Neural cell (in vitro differentiated cells): ENCODE results near the gene TENT4A.

Source experiments
- EP300 ChIP-seq: fragments of 450-650 bp; conservative IDR thresholded peaks from 2 replicates; pipeline ENCODE4 v1.6.1; 2014; ENCODE audit warnings: antibody characterized with exemption, mild to moderate bottlenecking, moderate library complexity; ENCODE audit not compliant: poor library complexity, severe bottlenecking
- EZH2 ChIP-seq: fragments of 200-600, 300-800 bp; shearing (Covaris generic), sonication (generic); IDR thresholded peaks from 2 replicates; pipeline ENCODE4 v1.6.1; 2014; ENCODE audit warnings: antibody characterized with exemption, low read length, borderline replicate concordance, mild to moderate bottlenecking; ENCODE audit not compliant: insufficient read depth, poor library complexity, severe bottlenecking
- POLR2AphosphoS5 ChIP-seq: IDR thresholded peaks from 2 replicates; pipeline ENCODE4 v1.6.1; 2012
- RAD21 ChIP-seq: fragments of 450-650 bp; conservative IDR thresholded peaks from 2 replicates; pipeline ENCODE4 v1.6.1; 2014; ENCODE audit warnings: antibody characterized with exemption, mild to moderate bottlenecking, moderate library complexity
- SMC3 ChIP-seq: fragments of 450-650 bp; conservative IDR thresholded peaks from 2 replicates; pipeline ENCODE4 v1.6.1; 2014; ENCODE audit warnings: antibody characterized with exemption, mild to moderate bottlenecking, moderate library complexity; ENCODE audit not compliant: poor library complexity
- TF ChIP-seq, protein P1 (sequence below): fragments of 450-650 bp; IDR thresholded peaks from 2 replicates; pipeline ENCODE4 v1.5.1; 2014; ENCODE audit warnings: antibody characterized with exemption, mild to moderate bottlenecking, moderate library complexity; ENCODE audit not compliant: poor library complexity, severe bottlenecking
- TF ChIP-seq, protein P2 (sequence below): IDR thresholded peaks from 2 replicates; pipeline ENCODE4 v1.6.1; 2012; ENCODE audit warnings: borderline replicate concordance

DNA sequence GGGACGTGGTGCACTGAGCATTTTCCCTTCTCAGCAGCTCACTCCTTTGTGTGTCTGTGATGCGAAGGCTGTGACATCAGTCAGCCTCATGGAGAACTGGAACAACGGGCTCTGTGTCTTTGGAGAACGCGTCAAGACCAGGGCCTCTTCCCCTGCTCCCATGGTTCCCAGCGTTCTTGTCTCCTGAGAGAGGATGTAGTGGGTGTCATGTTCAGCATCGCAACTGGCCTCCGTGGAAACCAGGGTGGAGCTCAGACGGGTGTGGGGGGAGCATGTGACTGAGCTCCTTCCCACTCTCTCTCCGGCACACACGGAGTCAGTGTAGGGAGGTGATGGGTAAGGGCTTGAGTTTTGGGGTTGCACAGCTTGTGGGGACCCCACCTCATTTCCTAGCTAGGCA lies 59.7 kb downstream of the TENT4A start:
- TF ChIP-seq POLR2AphosphoS5 (no peak), EZH2 (no peak), RAD21 (no peak), EP300 (no peak), SMC3 (no peak)
- TF ChIP-seq, protein P1, sequence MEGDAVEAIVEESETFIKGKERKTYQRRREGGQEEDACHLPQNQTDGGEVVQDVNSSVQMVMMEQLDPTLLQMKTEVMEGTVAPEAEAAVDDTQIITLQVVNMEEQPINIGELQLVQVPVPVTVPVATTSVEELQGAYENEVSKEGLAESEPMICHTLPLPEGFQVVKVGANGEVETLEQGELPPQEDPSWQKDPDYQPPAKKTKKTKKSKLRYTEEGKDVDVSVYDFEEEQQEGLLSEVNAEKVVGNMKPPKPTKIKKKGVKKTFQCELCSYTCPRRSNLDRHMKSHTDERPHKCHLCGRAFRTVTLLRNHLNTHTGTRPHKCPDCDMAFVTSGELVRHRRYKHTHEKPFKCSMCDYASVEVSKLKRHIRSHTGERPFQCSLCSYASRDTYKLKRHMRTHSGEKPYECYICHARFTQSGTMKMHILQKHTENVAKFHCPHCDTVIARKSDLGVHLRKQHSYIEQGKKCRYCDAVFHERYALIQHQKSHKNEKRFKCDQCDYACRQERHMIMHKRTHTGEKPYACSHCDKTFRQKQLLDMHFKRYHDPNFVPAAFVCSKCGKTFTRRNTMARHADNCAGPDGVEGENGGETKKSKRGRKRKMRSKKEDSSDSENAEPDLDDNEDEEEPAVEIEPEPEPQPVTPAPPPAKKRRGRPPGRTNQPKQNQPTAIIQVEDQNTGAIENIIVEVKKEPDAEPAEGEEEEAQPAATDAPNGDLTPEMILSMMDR, result no peak
- TF ChIP-seq, protein P2, sequence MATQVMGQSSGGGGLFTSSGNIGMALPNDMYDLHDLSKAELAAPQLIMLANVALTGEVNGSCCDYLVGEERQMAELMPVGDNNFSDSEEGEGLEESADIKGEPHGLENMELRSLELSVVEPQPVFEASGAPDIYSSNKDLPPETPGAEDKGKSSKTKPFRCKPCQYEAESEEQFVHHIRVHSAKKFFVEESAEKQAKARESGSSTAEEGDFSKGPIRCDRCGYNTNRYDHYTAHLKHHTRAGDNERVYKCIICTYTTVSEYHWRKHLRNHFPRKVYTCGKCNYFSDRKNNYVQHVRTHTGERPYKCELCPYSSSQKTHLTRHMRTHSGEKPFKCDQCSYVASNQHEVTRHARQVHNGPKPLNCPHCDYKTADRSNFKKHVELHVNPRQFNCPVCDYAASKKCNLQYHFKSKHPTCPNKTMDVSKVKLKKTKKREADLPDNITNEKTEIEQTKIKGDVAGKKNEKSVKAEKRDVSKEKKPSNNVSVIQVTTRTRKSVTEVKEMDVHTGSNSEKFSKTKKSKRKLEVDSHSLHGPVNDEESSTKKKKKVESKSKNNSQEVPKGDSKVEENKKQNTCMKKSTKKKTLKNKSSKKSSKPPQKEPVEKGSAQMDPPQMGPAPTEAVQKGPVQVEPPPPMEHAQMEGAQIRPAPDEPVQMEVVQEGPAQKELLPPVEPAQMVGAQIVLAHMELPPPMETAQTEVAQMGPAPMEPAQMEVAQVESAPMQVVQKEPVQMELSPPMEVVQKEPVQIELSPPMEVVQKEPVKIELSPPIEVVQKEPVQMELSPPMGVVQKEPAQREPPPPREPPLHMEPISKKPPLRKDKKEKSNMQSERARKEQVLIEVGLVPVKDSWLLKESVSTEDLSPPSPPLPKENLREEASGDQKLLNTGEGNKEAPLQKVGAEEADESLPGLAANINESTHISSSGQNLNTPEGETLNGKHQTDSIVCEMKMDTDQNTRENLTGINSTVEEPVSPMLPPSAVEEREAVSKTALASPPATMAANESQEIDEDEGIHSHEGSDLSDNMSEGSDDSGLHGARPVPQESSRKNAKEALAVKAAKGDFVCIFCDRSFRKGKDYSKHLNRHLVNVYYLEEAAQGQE, result no peak
